GM19099 (cell line): ENCODE data around the gene BCAR1.

Experiments
- POLR2A ChIP-seq: IDR thresholded peaks from 3 replicates; pipeline ENCODE4 v1.6.1; 2011; ENCODE audit warnings: low read depth; ENCODE audit not compliant: insufficient read length; ENCODE audit errors: extremely low read depth

Gene BCAR1

DNA sequence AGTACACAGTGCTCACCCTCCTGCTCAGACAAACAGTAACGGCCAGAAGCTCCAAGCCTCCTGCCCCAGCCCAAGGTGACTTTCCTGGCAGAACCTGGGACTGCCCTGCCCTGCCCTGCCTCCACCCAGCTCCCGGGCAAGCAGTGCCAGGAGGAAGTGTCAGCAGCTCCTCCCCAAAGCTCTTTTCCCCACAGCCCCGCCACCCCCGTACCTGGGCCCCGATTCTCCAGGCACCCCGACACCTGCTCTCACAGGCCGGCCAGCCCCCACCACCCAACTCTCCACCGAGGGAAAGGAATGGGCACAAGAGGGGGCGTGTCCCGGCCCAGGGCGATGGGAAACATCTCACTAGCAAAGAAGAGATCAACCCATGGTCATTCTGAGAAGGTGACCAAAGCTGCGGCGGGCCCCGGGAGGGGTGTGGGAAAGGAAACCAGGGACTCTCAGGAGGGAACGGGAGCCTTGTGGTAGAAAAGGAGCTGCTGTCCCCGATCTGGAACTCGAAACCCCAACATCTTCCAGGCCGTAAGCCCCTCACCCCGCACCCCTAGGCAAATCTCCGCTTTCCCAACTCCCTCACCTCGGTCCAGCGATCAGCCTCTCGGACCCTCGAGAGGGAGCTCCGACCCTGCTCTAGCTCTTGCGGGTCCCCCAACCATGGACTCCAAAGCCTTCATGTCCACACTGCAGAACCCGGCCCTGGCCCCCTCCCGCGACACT, 1.2 kb downstream of the BCAR1 start:
- TF ChIP-seq POLR2A = no peak

DNA sequence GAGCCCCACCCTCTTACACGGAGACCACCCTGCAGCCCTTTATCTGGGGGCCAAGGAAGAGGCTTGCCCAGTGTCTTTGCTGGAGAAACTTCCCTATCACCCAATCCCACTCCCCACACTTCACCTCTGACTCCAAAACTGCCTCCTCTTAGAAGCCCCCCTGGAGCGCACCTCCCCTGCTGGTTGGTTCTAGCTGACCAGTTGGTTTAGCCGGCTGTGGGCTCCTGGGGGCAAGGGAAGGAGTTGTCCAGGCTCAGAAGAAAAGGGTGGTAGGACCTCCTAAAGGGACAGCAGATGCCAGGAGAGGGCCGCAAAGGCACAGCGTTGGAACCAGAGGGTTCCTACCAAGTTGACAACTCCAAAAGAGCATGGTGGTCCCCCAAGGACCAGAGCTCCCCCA, 2.0 kb downstream of the BCAR1 start:
- TF ChIP-seq POLR2A = no peak

DNA sequence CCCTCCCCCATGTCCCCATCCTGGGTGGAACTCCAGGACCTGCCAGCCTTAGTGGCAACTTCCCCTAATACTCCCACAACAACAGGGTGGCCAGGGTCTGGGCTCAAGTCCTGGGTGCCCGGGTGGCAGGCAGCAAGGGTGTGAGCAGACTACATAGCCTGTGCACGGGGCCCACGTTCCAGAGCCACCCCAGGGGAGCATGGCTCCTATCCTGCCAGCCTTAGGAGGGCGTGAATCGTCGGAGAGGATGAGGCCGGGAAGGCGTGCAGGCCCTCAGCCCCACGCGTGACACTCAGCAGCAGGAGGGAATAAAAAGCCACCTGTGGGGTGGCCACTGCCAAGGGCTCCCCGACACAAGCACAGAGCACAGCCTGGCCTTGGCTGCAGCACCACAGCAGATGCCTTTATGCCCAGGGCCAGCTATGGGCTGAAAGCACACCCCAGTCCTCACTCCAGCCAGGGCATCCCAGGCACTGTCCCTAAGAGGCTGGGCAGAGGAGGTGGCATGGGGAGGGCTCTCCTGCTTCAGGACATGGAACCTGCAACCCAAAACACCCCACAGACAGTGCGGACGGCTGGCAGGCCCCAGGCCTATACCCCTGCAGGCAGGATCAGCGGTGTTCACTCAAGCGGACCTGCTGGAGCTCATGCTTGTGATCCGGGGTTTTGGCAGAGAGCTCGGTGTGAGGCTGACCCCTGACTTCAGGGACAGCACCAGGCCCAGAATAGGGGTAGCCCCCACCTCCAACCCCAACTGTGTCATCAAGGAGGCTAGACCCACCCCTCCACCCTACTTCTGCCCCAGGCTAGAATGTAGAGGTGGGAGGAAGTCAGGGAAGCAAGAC, 2.7 kb downstream of the BCAR1 start:
- TF ChIP-seq POLR2A = no peak

DNA sequence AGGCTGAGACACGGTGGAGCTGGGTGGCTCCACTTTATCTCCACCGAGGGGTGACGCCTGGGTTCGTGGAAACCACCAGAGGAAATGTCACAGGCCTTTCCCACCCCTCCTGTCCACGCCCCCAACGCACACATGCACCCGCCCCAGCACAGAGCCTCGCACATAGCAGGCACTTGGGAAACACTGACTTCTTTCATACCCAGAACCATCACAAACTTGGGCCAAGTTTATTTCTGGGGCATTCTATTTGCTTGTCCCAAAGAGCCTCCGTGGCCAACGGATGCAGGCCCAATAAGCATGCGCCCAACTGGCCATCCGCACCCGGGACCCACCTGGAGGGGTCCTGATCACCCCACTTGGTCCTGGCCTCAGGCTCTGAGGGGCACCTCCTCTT, 3.3 kb downstream of the BCAR1 start:
- TF ChIP-seq POLR2A = no peak

DNA sequence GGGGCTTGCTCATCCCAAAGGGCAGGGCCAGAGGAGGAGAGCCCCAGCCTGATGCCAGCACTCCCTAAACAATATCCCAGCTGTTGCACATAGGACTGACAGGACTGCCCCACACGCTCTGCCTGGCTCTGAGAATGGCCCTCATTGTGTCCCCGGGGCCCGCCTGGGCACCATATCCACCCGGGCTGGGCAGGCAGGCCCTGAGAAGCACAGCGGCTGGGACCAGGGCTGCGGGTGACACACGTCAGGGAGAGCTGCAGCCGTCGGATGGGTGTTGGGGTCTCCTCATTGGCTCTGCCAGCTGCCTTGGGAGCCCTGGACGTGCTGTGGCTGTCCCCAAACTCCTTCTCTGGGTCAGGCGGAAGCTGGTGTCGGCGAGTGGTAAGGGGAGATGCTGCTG, 4.2 kb downstream of the BCAR1 start:
- TF ChIP-seq POLR2A = no peak

DNA sequence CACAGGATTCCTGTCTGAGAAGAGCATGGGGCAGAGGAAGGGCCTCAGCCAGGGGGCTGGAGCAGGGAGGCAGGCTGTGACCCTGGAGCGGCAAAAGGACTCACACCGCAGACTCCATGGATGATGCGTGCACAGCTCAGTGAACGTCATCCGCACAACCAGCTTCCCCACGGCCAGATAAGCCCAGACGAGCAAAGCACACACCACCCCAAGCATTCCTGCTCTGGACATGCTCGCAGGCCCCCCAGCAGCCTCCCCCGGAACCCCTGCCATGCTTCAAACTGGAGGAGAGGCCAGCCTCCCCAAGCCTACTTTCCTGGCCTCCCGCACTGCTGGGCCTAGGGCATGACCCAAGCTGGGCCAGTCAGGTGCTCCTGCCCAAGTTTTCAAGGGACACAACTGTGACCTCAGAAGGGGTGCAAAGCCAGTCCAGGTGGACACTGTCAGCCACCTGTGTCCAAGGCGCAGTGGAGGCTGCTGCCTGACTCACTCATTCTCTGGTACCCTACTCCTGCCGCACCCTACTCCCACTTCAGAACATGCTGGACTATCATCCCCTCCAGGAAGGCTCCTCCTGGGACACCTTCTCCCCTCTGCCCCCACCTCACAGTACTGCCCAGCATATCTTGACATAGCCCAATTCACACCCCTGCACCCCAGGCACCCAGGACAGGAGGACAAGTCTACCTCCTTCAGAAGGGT, 4.8 kb downstream of the BCAR1 start:
- TF ChIP-seq POLR2A = no peak

DNA sequence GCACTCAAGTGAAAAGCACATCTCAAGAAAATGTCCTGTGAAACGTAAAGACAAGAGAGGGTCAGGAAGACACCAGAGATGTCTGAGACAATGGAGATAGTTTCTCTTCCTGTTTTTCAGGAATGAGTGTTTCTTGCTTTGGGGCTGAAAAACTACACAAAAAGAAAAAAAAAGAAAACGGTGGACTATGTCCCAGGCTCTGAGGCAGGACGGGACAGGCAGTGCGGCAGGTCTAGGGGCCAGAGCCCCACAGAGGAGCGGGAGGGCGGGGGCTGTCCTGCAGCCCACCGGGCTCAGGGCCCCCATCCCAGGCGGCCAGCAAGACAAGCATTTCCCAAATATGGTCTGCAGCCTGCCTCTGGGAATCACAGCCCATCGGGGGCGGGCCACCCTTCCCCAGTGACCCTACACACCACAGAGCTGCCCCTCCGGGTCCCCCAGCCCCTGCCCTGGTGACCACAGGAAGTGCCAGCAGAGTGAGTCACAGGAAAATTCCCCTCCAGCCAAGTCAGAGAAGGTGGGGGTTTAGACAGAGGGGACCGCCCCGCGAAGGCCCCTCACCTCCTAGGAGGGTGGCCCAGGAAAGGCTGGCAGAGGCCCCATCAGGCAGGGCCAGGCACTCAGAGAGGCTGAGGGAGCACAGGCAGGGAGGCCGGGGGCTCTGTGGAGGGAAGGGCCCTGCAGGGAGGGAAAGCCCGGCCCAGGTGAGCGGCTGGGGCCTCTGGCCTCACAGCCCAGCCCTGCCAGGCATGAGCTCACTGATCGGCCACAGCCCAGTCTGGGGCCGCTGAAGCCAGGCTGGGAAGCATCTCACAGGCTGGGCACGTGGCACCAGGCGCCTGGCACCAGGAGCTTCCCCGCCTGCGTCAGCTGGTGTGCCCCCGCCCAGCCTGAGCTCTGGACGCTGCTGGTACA, 6.3 kb downstream of the BCAR1 start:
- no peak for TF ChIP-seq POLR2A

DNA sequence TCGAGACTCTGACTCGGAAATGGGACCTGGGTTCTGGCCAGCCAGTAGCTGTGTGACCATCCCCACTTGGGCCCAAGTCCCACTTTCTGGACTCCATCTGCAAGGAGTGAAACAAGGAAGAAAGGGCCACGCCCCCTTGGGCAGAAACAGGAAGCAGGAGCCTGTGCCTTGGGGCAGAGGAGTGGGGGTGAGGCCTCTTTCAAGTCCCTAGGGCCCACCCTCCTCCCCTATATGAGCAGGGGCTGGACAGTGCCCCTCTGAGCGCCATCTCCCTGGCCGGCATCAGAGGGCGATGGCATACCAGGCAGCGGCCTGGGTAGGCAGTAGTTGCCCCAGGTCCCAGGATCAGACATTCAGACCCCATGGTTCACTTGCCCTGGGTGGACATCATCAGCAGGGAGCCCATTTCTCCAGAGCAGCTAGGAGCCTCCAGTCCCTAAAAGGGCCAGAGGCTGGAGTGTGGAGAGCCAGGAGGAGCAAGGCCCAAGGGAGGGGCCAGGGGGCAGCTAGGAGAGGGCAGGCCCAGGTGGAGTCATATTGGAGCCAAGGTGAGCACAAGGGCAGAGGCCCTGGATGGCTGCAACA, 7.1 kb downstream of the BCAR1 start:
- TF ChIP-seq POLR2A = no peak

DNA sequence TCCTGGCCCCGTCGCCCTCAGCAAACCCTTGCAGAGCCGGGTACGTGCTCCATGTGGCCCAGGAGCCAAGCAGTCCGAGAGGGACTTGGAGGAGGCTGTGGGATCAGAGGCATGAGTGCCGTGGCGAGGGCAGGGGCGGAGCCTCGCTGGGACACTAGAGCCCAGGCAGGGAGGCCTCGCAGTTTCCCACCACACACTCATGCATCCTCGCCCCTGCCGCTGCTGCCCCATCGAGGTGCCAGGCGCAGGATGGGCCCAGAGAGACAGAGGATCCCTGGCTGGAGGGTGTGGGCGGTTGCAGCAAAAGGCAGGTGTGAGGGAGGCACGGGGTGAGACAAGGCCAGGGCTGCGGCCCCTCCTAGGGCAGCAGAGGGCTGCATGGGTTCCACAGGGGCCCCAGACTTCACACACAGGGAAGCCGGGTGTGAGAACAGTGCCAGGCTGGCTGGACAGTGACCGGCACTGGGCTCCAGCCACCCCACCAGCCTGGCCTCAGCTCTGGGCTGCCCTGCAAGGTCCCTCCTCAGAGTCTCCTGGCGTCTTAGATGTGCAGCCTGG, 7.7 kb downstream of the BCAR1 start:
- TF ChIP-seq POLR2A = no peak

DNA sequence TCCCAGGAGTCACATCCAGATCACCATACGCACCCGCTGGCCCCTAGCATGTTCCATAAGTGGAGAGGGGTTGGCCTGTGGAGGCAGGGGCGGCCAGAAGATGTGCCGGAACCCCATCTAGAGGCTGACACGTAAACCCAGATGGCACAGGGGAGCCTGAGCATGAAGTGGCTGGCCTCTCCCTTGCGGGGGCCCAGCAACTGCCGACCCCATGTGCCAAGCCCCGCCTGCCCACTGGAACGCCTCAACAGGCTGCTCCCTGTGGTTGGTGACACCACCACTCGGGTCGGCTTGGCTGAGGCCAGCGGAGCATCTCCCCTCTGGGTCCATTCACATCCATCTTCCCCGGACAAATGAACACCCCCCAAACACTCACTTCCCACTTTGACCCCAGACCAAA, 9.5 kb downstream of the BCAR1 start:
- no peak for TF ChIP-seq POLR2A

DNA sequence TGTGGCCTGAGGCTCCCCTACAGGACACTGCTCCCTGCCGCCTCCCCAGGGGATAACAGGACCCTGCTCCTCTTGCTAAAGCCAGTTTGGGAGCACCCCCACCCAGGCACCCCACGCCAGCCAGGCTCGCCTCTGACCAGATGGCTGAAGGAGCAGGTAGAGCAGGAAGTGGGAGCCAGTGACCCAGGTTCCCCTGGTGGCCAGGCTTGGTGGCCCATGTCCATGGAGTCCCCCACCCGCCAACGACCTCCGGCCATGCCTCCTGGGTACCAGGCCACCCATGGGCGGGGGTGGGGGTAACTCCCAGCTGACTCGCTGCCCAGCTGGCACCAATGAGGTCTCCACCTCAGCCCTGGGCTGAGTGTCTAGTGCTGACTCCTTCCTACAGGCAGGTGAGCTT, 10.0 kb downstream of the BCAR1 start:
- TF ChIP-seq POLR2A = no peak

DNA sequence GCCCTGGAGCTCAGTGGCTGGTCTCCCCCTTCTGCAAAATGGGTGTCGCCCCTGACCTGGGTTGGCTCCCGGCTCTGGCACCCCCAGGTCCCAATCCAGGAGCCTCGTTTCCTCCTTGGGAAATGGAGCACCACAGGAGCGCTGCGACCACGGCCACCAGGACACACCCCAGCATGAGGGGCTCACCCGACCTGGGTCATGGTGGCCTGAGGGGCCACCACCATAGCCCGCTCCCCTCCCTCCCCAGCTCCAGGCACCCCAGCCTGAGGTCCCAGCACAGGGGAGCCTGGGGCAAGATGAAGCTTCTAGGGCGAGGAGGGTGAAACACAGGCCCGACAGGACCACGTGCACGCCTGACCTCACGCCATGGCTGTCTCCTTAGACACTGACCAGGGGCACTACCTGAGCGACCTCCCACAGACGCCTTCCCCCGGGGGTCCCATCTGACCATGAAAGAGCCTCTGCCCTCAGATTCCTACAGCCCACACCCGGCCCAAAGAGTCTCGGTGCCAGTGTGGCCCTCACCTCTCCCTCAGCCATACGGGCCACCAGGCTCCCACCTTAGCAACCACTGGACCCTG, 11.8 kb downstream of the BCAR1 start:
- no peak for TF ChIP-seq POLR2A

DNA sequence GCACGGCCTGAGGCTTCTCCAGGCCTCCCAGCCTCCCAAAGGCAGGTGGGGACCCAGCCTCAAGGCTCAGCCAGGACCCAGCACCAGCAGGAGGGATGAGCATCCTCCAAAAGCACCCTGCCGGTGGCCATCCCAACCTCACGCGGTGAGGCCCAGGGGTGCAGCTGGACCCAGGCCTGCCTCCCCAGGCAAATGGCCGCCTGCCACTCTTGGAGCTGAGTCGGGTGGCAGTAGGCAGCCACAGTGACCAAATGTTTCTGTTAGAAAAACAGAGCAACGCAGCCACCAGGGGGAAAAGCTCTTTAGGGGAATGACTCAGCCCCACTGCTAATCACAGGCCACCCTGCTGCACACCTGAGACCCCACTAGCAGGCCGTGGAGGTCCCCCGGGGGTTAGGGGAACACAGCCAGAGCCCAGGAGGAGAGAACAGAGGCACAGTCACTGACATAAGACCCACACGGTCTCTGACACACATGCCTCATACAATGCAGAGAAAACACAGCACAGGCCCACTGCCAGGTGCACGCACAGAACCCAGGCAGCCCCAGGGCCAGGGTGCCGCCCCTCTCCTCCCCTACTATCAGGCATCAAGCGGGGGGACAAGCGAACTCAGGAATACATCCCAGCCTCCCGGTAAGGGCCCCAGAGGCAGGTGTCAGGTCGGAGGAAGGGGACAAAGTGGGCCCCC, 12.4 kb downstream of the BCAR1 start:
- no peak for TF ChIP-seq POLR2A

DNA sequence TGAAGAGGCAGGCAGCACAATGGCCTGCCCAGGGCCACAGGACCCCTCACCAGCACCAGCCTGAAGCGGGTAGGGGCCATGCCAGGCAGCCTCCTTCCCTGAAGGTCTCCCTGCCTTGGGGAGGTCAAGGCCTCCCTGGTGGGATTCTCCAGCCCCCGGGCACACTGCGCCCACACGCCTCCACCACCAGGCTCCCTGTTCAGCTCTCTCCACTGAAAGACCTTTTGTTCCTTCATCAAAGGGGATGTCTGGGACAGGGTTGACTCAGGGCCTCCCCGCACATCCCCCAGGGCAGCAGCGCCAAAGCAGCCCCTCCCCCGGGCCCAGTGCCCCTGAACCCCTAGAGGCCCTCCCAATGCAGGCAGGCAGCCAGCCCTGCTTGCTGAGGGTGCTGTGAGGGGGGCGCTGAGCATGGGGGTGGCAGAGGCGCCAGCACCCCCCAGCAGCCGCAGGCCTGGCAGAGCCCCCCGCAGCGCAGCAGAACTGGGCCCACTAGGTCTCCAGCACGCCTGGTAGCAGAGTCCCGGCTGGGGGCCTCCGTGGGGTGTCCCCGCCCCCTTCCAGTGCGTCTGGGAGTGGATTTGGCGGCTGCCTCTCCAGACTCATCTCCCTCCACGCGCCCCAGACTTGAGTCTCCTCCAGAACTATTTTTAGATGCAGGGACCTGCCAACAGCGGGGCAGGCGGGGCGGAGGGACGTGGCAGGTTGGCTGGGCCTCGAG, 13.1 kb downstream of the BCAR1 start:
- TF ChIP-seq POLR2A = no peak
